Glutamatergic neuron (in vitro differentiated cells): ENCODE results near the gene SLC66A3. TPM values are rescaled to one million over a fixed set of nuclear protein-coding genes. Genes with fewer than 3 reads are reported as not detected.

Experiments used
- DNase-seq: peaks from one replicate; pipeline ENCODE4 v3.0.0; 2022
- H3K27ac Mint-ChIP-seq: one replicate; pipeline ENCODE4 v1.8.0; 2020; ENCODE audit warnings: mild to moderate bottlenecking, mixed read lengths, inconsistent platforms; ENCODE audit not compliant: unreplicated experiment
- H3K27me3 Mint-ChIP-seq: one replicate; pipeline ENCODE4 v1.8.0; 2020; ENCODE audit warnings: mild to moderate bottlenecking, moderate library complexity, mixed read lengths, inconsistent platforms; ENCODE audit not compliant: unreplicated experiment
- H3K36me3 Mint-ChIP-seq: one replicate; pipeline ENCODE4 v1.8.0; 2020; ENCODE audit warnings: mild to moderate bottlenecking, mixed read lengths, inconsistent platforms; ENCODE audit not compliant: unreplicated experiment
- H3K4me1 Mint-ChIP-seq: one replicate; pipeline ENCODE4 v1.8.0; 2020; ENCODE audit warnings: mild to moderate bottlenecking, low read depth, mixed read lengths, inconsistent platforms; ENCODE audit not compliant: unreplicated experiment
- H3K4me3 Mint-ChIP-seq: one replicate; pipeline ENCODE4 v1.8.0; 2020; ENCODE audit warnings: mild to moderate bottlenecking, mixed read lengths, inconsistent platforms; ENCODE audit not compliant: unreplicated experiment
- H3K9me3 Mint-ChIP-seq: one replicate; pipeline ENCODE4 v1.8.0; 2020; ENCODE audit warnings: mild to moderate bottlenecking, moderate library complexity, mixed read lengths, inconsistent platforms; ENCODE audit not compliant: unreplicated experiment
- total RNA-seq: library from RNA; stranded (reverse); fragmentation: NEBNext Ultra II Directional; extraction: Animal tissue kit (Norgen Biotek cat#: 25700); gene quantifications from one replicate; pipeline ENCODE4 v1.2.1, GENCODE V29; 2021; ENCODE audit not compliant: unreplicated experiment
- TF ChIP-seq, protein P1 (sequence below): fragments of 200-600 bp; sonication (generic); IDR thresholded peaks from one replicate; pipeline ENCODE4 v1.5.0; 2021; ENCODE audit not compliant: partially characterized antibody, unreplicated experiment

SLC66A3 gene
- total RNA-seq, 1 donor from 2014 or later: 10.9 TPM

GRCh38 chr2:11222845-11223244 lies 67.6 kb downstream of the SLC66A3 start:
- TF ChIP-seq, protein P1, sequence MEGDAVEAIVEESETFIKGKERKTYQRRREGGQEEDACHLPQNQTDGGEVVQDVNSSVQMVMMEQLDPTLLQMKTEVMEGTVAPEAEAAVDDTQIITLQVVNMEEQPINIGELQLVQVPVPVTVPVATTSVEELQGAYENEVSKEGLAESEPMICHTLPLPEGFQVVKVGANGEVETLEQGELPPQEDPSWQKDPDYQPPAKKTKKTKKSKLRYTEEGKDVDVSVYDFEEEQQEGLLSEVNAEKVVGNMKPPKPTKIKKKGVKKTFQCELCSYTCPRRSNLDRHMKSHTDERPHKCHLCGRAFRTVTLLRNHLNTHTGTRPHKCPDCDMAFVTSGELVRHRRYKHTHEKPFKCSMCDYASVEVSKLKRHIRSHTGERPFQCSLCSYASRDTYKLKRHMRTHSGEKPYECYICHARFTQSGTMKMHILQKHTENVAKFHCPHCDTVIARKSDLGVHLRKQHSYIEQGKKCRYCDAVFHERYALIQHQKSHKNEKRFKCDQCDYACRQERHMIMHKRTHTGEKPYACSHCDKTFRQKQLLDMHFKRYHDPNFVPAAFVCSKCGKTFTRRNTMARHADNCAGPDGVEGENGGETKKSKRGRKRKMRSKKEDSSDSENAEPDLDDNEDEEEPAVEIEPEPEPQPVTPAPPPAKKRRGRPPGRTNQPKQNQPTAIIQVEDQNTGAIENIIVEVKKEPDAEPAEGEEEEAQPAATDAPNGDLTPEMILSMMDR: no peak
- no peaks in the 10 kb centered on the region for H3K4me1 Mint-ChIP-seq
- H3K9me3 Mint-ChIP-seq: peaks cover 2% of the 10 kb centered on the region
- no peak overlapping the region for H3K4me3 Mint-ChIP-seq
- no peaks in the 10 kb centered on the region for H3K27me3 Mint-ChIP-seq
- no peak for DNase-seq
- peaks cover 6% of the 10 kb centered on the region for H3K36me3 Mint-ChIP-seq
- no peak overlapping the region for H3K27ac Mint-ChIP-seq

GRCh38 chr2:11224887-11225286 lies 69.6 kb downstream of the SLC66A3 start:
- H3K27me3 Mint-ChIP-seq: no peaks in the 10 kb centered on the region
- no peaks in the 10 kb centered on the region for H3K4me1 Mint-ChIP-seq
- H3K27ac Mint-ChIP-seq: no peak overlapping the region
- no peak for DNase-seq
- TF ChIP-seq, protein P1: no peak
- H3K36me3 Mint-ChIP-seq: peaks cover 6% of the 10 kb centered on the region
- no peaks in the 10 kb centered on the region for H3K9me3 Mint-ChIP-seq
- no peak overlapping the region for H3K4me3 Mint-ChIP-seq

- TF ChIP-seq, protein P1: no peak
- Mint-ChIP-seq H3K27ac (no peak overlapping the region), H3K4me1 (no peaks in the 10 kb centered on the region), H3K4me3 (no peak overlapping the region), H3K9me3 (no peaks in the 10 kb centered on the region), H3K27me3 (no peaks in the 10 kb centered on the region), H3K36me3 (no peaks in the 10 kb centered on the region)
- no peak for DNase-seq
Measured at GRCh38 chr2:11227595-11227994, 72.3 kb downstream of the SLC66A3 start.

Other genes with a start within 250 kb of the SLC66A3 start
- gene KCNF1, start 243.5 kb upstream of the SLC66A3 start, total RNA-seq: 7.7 TPM
- 34.6 TPM for gene ROCK2, start 189.2 kb downstream of the SLC66A3 start, total RNA-seq